ENCODE data around the gene DLG2.

- TF ChIP-seq CTCF (IDR thresholded peaks at IDR 0.05; ENCODE audit: low read depth, low read length, poor library complexity, severe bottlenecking) = no peak
- no peak for TF ChIP-seq EZH2phosphoT487 (IDR thresholded peaks at IDR 0.05; ENCODE audit: borderline replicate concordance, low read length)
These were observed 2068.9 kb downstream of the DLG2 start for GRCh38 chr11:83558281-83558680.

All from DOHH2 (cell line).